Measurements from ENCODE around the gene HOXD10. TPM values are rescaled to one million over a fixed set of nuclear protein-coding genes. Genes with fewer than 3 reads are reported as not detected.

HOXD10 gene
- total RNA-seq, 2 donors from 2014 or later: 10.4 to 32.5 TPM

DNA sequence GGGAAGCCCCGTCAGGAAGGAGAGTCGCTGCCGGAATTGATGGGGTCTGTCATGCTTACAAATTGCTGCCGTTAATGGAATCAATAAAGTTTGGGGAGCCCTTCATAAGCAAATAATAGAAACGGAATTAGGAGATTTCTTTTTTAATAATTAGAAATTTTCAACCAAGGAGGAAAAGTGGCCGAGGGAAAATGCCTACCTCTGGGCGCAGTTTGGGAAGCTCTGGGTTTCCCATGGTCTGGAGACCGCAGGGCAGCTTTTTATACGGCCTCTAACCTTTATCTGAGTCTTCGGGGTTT lies 34.1 kb upstream of the HOXD10 start:
- Histone ChIP-seq H3K36me3 (no peaks in the 10 kb centered on the region), H3K9me3 (no peaks in the 10 kb centered on the region), H3K27ac (peak overlapping the region; percentile 77 to 82), H3K4me1 (replicated peaks) (no peaks in the 10 kb centered on the region), H3K27me3 (replicated peaks; ENCODE audit: insufficient read depth) (peaks cover 29% of the 10 kb centered on the region), H3K4me3 (peak overlapping the region; percentile 20 to 33)
- intact Hi-C loops (cut with DNase I): no loop called here
- WGBS: 9% methylated on average over 10 of the region's 10 CpGs
- DNase-seq (ENCODE audit: low spot score): no peak
- TF ChIP-seq, protein P1, sequence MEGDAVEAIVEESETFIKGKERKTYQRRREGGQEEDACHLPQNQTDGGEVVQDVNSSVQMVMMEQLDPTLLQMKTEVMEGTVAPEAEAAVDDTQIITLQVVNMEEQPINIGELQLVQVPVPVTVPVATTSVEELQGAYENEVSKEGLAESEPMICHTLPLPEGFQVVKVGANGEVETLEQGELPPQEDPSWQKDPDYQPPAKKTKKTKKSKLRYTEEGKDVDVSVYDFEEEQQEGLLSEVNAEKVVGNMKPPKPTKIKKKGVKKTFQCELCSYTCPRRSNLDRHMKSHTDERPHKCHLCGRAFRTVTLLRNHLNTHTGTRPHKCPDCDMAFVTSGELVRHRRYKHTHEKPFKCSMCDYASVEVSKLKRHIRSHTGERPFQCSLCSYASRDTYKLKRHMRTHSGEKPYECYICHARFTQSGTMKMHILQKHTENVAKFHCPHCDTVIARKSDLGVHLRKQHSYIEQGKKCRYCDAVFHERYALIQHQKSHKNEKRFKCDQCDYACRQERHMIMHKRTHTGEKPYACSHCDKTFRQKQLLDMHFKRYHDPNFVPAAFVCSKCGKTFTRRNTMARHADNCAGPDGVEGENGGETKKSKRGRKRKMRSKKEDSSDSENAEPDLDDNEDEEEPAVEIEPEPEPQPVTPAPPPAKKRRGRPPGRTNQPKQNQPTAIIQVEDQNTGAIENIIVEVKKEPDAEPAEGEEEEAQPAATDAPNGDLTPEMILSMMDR (IDR thresholded peaks at IDR 0.05): no peak
- TF ChIP-seq POLR2AphosphoS5 (IDR thresholded peaks at IDR 0.05) (no peak), POLR2A (IDR thresholded peaks at IDR 0.05) (no peak)

DNA sequence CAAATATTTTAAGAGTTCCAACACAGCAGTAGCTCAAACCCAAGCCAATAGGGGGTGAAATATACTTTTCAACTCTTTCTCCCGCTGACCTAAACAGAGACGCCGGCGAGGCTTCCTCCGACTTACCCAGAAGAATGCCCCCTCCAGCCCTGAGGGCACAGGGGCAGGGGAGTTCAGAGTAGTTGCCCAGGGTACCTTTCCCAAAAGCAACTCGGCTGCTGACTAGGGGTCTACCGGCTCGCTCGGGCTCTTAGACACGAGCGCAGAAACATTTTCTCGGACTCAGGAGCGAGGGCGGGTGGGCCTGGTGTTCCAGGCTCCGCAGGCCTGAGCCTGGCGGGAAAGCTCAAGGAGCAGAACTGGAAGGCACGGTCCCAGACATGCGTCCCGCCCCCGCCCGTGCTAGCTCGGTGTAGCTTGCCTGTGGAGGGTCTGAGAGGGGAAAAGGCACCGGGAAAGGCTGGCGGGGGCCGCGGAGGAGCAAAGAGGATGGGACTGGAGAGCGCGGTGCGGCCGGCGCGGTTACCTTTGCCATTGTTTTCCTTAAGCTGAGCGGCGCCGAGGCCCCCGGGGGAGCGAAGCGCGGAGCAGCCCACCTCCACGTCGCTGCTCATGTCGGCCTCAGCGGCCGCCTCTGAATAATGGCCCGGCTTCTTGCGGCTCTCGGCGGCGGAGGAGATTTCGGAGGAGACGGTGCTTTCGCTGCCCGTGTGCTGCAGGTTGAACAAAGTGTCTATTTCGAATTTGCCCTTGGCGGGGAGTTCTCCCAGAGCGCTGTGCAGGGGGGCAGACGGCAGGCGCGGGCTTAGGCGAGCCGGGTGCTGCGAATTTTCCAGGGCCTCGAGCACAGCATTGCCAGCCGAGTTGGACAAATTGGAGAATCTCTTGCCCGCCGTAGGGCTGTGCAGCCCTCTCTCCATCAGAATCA lies 33.5 kb upstream of the HOXD10 start:
- H3K27me3 ChIP-seq (replicated peaks; ENCODE audit: insufficient read depth): peaks cover 35% of the 10 kb centered on the region
- TF ChIP-seq POLR2AphosphoS5 (IDR thresholded peaks at IDR 0.05): no peak
- TF ChIP-seq POLR2A (IDR thresholded peaks at IDR 0.05): no peak
- TF ChIP-seq, protein P1 (IDR thresholded peaks at IDR 0.05): no peak
- intact Hi-C loops (cut with DNase I): no loop called here
- no peak for DNase-seq (ENCODE audit: low spot score)
- H3K9me3 ChIP-seq: no peaks in the 10 kb centered on the region
- H3K4me3 ChIP-seq: peak overlapping the region; percentile 20 to 33
- H3K27ac ChIP-seq: peak overlapping the region; percentile 77 to 82
- no peaks in the 10 kb centered on the region for H3K36me3 ChIP-seq
- no peaks in the 10 kb centered on the region for H3K4me1 ChIP-seq (replicated peaks)
- 4% methylated on average over 63 of the region's 66 CpGs for WGBS

DNA sequence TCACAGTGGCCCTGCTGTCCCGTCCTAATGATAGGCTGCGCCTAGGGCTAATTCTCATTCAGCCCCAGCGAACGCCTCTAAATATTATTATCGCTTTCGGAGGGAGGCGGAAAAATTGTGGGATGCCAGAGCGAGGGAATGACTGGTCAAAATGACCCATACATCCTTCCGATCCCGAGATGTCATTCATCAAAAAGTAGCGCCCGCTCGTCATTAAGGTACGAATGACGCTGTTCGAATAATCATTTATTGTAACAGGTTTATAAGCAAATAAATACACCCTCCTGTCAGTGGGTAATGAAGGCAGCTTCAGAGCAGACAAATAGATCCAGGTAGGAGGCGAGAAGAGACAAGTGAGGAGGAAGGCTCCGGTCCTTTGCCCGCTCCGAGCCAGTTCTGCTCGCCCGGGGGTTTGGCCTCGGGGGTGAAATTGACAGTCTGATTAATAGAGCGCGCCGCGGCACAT lies 32.7 kb upstream of the HOXD10 start, which contains the start of gene EVX2:
TSS of gene EVX2 (minus strand) at position 167 of the 466 bp plus-strand sequence. CDS start 186 bp downstream, outside the sequence.
- Histone ChIP-seq H3K36me3 (no peaks in the 10 kb centered on the region), H3K4me3 (peak within 1 kb of the TSS; percentile 26 to 33), H3K27ac (peak within 1 kb of the TSS; percentile 77 to 82), H3K27me3 (replicated peaks; ENCODE audit: insufficient read depth) (peaks cover 30% of the 10 kb centered on the region), H3K4me1 (replicated peaks) (no peaks in the 10 kb centered on the region), H3K9me3 (no peaks in the 10 kb centered on the region)
- no peak for TF ChIP-seq POLR2A (IDR thresholded peaks at IDR 0.05)
- TF ChIP-seq POLR2AphosphoS5 (IDR thresholded peaks at IDR 0.05): peak; percentile 8
- TF ChIP-seq, protein P1 (IDR thresholded peaks at IDR 0.05): no peak
- WGBS: 7% methylated on average over 27 of the region's 27 CpGs
- DNase-seq (ENCODE audit: low spot score): no peak
- intact Hi-C loops (cut with DNase I): no loop called here

DNA sequence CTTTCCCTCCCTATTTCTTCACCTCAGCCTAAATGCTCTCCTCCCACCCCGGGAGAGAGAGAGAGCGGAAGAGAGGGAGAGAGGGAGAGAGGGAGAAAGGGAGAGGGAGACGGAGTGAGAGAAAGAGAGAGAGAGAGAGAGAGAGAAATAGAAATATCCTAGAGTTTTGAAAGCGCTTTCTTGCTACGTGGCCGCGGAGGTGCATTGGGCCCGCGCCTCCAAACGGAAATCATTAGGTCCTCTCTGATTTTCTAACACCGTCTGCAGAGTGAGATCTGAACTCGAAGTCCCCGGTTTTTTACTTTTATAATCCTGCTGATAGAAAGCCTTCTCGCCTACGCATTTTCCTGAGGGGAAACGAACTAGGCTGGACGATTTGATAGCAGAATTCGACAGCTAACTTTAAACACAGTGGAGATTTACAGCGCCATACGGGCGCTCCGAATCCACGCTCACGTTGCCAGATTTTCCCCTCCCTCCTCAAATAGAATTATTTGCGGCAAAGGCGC lies 31.9 kb upstream of the HOXD10 start:
- intact Hi-C loops (cut with DNase I): loop anchor here (5.0 kb wide), 2 partner anchors 717 to 832 kb away; no protein-coding TSS in a partner anchor
- H3K36me3 ChIP-seq: no peaks in the 10 kb centered on the region

More for the DNA sequence above, 31.9 kb upstream of the HOXD10 start:
- peak overlapping the region; percentile 26 to 33 for H3K4me3 ChIP-seq
- no peaks in the 10 kb centered on the region for H3K9me3 ChIP-seq
- DNase-seq (ENCODE audit: low spot score): no peak
- H3K4me1 ChIP-seq (replicated peaks): no peaks in the 10 kb centered on the region
- TF ChIP-seq, protein P1 (IDR thresholded peaks at IDR 0.05): no peak
- TF ChIP-seq POLR2A (IDR thresholded peaks at IDR 0.05) (no peak), POLR2AphosphoS5 (IDR thresholded peaks at IDR 0.05) (no peak)
- H3K27me3 ChIP-seq (replicated peaks; ENCODE audit: insufficient read depth): peaks cover 28% of the 10 kb centered on the region
- peak overlapping the region; percentile 77 to 82 for H3K27ac ChIP-seq
- WGBS: 1% methylated on average over 26 of the region's 26 CpGs
